Right lobe of liver (tissue), 6 donors: ENCODE data around the gene LHX4. TPM values are rescaled to one million over a fixed set of nuclear protein-coding genes. Genes with fewer than 3 reads are reported as not detected.

Source experiments
- ATAC-seq, 4 donors: fragments of 200-7000 bp; cut with Tn5 transposase; one replicate each; pipeline ENCODE4 v1.9.1; 2020; ENCODE audit warnings: mild to moderate bottlenecking in 4 of 4, moderate library complexity in 4 of 4
- DNase-seq, 3 donors: peaks; one replicate each; pipeline ENCODE4 v3.0.0-alpha.2; 2020
- H3K27ac ChIP-seq, 3 donors: fragments of 200-600 bp; one replicate each; pipeline ENCODE4 v1.8.0; 2022
- H3K27me3 ChIP-seq, 2 donors: fragments of 200-600 bp; one replicate each; pipeline ENCODE4 v1.8.0; 2022
- H3K36me3 ChIP-seq, 4 donors: fragments of 200-600 bp; sonication (generic) in 1 of 4; one replicate each; pipeline versions ENCODE4 v1.5.1 to v1.8.0; 2017 to 2022; ENCODE audit warnings: control low read depth in 1 of 4
- H3K4me1 ChIP-seq, 4 donors: fragments of 200-600 bp; sonication (generic) in 1 of 4; one replicate each; pipeline versions ENCODE4 v1.5.1 to v1.8.0; 2017 to 2022; ENCODE audit warnings: control low read depth in 1 of 4
- H3K4me3 ChIP-seq, 3 donors: fragments of 200-600 bp; one replicate each; pipeline ENCODE4 v1.8.0; 2022
- H3K9me3 ChIP-seq, 4 donors: fragments of 200-600 bp; sonication (generic) in 1 of 4; one replicate each; pipeline versions ENCODE4 v1.5.1 to v1.8.0; 2017 to 2022; ENCODE audit warnings: control low read depth in 1 of 4
- POLR2A ChIP-seq: fragments of 450-650 bp; IDR thresholded peaks from one replicate; pipeline ENCODE4 v1.6.1; 2017; ENCODE audit warnings: antibody characterized with exemption, mild to moderate bottlenecking
- WGBS: methylation state at CpG from one replicate; pipeline ENCODE4 v1.1.6; 2018; ENCODE audit warnings: low coverage, low lambda C conversion rate; ENCODE audit not compliant: insufficient coverage; ENCODE audit errors: missing lambda C conversion rate; 5-methylcytosine and 5-hydroxymethylcytosine counted together
- intact Hi-C, 2 donors: fragments of 100-400 bp; cut with DNase I; formaldehyde crosslinking; loops; one replicate each; pipeline versions ENCODE4 v1.11.2 to v1.14.1; 2022
- total RNA-seq, 6 experiments: library from RNA; depleted of rRNA in 2 of 6; stranded (reverse); fragments of >200 nt in 2 of 6; fragmentation: NEBNext Ultra II Directional in 3 of 6; extraction: Animal tissue kit (Norgen Biotek cat#: 25700) in 3 of 6; gene quantifications; one replicate each; pipeline versions ENCODE4 v1.1.0 to v1.2.4, GENCODE V29; 2016 to 2023
- TF ChIP-seq, protein P1 (sequence below), 4 donors: fragments of 200-600 bp in 3 of 4; fragments of 450-650 bp in 1 of 4; IDR thresholded peaks; one replicate each; pipeline versions ENCODE4 v1.5.1 to v1.8.0; 2016 to 2022; ENCODE audit warnings: antibody characterized with exemption in 4 of 4, mild to moderate bottlenecking in 2 of 4
- donor health status: DM: no; HTN: yes; CAD: no.
- donor health status: DM: no; HTN: no; CAD: no.
- donor health status: DM: no; HTN: no; CAD: no.
- donor health status: DM: no; HTN: yes; CAD: no.
- donor health status: DM: no; HTN: yes; CAD: no.

LHX4 gene
- total RNA-seq, 6 experiments from 2014 or later = not detected

- no peak for TF ChIP-seq POLR2A
- TF ChIP-seq, protein P1, sequence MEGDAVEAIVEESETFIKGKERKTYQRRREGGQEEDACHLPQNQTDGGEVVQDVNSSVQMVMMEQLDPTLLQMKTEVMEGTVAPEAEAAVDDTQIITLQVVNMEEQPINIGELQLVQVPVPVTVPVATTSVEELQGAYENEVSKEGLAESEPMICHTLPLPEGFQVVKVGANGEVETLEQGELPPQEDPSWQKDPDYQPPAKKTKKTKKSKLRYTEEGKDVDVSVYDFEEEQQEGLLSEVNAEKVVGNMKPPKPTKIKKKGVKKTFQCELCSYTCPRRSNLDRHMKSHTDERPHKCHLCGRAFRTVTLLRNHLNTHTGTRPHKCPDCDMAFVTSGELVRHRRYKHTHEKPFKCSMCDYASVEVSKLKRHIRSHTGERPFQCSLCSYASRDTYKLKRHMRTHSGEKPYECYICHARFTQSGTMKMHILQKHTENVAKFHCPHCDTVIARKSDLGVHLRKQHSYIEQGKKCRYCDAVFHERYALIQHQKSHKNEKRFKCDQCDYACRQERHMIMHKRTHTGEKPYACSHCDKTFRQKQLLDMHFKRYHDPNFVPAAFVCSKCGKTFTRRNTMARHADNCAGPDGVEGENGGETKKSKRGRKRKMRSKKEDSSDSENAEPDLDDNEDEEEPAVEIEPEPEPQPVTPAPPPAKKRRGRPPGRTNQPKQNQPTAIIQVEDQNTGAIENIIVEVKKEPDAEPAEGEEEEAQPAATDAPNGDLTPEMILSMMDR (IDR thresholded peaks at IDR 0.05) = no peak
- ATAC-seq (no peak), DNase-seq (no peak)
- no peak overlapping the region for H3K4me3 ChIP-seq
- H3K9me3 ChIP-seq = no peaks in the 10 kb centered on the region
- H3K4me1 ChIP-seq = no peaks in the 10 kb centered on the region
- intact Hi-C loops = no loop called here
- H3K36me3 ChIP-seq = no peaks in the 10 kb centered on the region
- 54% methylated on average over 2 of the region's 4 CpGs for WGBS
- no peaks in the 10 kb centered on the region for H3K27me3 ChIP-seq
- H3K27ac ChIP-seq = no peak overlapping the region
These were observed 19.9 kb upstream of the LHX4 start for GRCh38 chr1:180210008-180210620.

DNA sequence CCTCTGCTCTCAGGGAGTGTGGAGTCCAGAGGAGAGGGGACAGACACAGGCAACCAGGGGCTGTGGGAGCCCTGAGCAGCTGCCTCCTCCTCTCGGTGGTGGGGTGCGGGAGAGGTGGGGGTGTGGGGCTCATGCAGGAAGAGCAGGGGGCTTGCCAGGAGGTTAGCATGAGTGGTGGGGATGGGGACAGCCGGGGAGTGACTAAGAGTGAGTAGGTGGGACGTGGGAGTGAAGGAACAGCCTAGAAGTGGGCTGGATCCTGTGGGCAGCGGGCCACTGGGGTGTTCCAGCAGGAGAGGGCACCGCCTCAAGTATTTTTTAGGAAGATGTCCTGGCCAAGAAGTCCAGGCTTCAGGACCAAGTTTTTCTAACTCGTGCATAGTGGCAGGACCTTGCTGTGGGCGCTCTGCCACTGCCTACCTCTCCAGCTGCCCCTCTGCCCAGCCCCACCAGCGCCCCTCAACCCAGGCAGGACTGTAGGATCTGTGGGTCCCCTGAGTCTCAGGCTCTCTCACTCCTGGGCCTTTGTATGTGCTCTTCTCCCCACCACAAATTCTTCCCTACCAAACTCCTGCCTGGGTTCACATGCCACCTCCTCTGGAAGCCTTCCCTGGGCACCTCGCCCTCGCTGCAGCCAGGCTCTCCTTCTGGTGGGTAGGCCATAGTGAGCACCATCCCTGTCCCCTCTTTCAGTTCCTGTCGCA, 18.8 kb upstream of the LHX4 start:
- H3K27ac ChIP-seq = no peak overlapping the region
- H3K36me3 ChIP-seq = no peaks in the 10 kb centered on the region
- WGBS = 94% methylated on average over 6 of the region's 12 CpGs
- H3K4me3 ChIP-seq = no peak overlapping the region
- no peaks in the 10 kb centered on the region for H3K27me3 ChIP-seq
- H3K4me1 ChIP-seq = no peaks in the 10 kb centered on the region
- no peak for DNase-seq
- no peaks in the 10 kb centered on the region for H3K9me3 ChIP-seq
- no peak for TF ChIP-seq POLR2A
- TF ChIP-seq, protein P1 (IDR thresholded peaks at IDR 0.05) = no peak
- intact Hi-C loops = no loop called here
- peak in 1 of 4 donors; percentile 21 for ATAC-seq

- no peaks in the 10 kb centered on the region for H3K27me3 ChIP-seq
- H3K27ac ChIP-seq = no peak overlapping the region
- 62% methylated on average over 7 of the region's 8 CpGs for WGBS
- H3K4me3 ChIP-seq = no peak overlapping the region
- no peaks in the 10 kb centered on the region for H3K36me3 ChIP-seq
- no peaks in the 10 kb centered on the region for H3K9me3 ChIP-seq
- ATAC-seq (no peak), DNase-seq (no peak)
- H3K4me1 ChIP-seq = no peaks in the 10 kb centered on the region
- intact Hi-C loops = no loop called here
- no peak for TF ChIP-seq POLR2A
- TF ChIP-seq, protein P1 (IDR thresholded peaks at IDR 0.05) = no peak
These were observed 18.2 kb upstream of the LHX4 start for GRCh38 chr1:180211860-180212229.

DNA sequence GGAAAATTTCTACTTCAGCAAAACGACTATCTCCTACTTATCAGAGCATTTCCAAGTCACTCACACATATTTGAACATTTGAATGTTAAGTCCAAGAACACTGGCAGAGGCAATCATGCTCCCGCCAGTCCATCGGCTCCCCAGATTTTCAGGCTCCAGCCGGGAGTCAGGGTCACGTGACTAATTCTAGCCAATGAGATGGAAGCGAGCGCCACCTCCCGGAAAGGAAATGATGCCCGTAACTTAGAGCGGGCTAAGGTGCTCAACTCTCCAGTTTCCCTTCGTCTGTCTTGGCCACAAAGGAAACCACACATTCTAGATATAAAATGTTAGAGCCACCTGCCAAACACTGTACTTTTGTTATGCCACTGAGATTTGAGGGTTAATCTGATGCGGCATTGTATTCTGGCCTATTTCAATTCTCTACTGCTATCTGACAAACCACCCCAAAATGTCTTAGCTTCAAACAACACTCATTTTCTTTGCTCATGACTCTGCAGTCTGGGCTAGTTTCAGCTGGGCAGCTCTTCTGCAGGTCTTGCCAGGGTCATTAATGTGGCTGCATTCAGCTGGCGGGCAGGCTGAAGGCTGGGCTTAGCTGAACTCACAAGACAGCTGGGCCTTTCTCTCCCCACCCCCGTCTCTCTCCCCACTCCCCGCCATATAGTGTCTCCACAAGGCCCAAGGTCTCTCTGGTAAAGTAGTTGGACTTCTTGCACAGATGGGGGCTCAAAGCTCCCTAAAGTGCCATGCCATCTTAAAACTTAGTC, 16.5 kb upstream of the LHX4 start:
- no peak overlapping the region for H3K4me3 ChIP-seq
- no peaks in the 10 kb centered on the region for H3K4me1 ChIP-seq
- 52% methylated on average over 12 of the region's 15 CpGs for WGBS
- intact Hi-C loops = no loop called here
- DNase-seq = peak in 1 of 3 donors; percentile 6
- H3K27ac ChIP-seq = no peak overlapping the region
- H3K27me3 ChIP-seq = no peaks in the 10 kb centered on the region
- no peaks in the 10 kb centered on the region for H3K9me3 ChIP-seq
- H3K36me3 ChIP-seq = no peaks in the 10 kb centered on the region
- TF ChIP-seq POLR2A = no peak
- TF ChIP-seq, protein P1 (IDR thresholded peaks at IDR 0.05) = no peak
- no peak for ATAC-seq
